ENCODE measurements around the gene PPP1CA. TPM values are rescaled to one million over a fixed set of nuclear protein-coding genes. Genes with fewer than 3 reads are reported as not detected.
A peak's percentile ranks its signal among the peaks of the same experiment; 100 is the strongest.

PPP1CA gene
- total and polyA plus RNA-seq, 7 donors, result 72.6 to 191 (median 108) TPM

DNA sequence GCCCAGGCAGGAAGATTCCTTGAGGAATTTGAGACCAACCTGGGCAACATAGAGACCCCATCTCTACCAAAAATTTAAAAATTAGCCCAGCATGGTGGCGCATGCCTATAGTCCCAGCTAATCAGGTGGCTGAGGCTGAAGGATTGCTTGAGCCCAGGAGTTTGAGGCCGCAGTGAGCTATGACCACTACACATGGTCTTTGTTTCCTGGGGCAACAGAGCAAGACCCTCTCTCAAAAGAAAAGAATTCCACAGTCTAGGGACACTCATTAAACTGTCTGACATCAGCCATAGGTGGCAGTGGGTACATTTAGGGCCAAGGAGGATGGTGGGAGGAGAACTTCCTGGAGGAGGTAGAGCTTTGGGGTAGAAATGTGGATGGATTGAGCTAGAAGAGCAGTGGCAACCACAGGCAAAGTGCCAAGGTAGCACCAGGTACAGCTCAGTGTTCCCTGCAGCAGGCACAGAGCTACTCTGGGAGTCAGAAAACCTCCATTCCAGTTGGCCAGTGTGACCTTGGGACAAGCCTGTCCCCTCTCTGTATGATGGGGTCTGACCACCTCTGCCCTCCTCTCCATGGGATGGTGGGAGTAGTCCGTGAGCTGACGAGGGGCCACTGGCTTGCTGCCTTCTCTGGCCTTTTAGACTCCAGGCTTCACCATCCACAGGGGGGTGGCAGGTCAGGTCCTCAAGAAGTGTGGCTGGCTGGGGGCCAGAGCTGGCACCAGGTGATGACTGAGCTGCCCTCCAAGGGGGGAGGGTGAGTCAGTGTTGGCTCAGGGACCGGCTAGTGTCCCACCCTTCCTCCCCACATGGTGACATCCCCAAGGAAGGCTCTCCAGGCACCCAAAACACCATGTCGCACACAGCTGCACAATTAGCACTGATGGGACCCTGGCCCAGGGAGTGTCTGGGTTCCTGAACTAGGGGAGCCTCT is 24.5 kb downstream of the PPP1CA start:
- WGBS, 3 donors, result 83 to 84% (median 84%) methylated on average over 6 of the region's 6 CpGs
- TF ChIP-seq, protein P1, sequence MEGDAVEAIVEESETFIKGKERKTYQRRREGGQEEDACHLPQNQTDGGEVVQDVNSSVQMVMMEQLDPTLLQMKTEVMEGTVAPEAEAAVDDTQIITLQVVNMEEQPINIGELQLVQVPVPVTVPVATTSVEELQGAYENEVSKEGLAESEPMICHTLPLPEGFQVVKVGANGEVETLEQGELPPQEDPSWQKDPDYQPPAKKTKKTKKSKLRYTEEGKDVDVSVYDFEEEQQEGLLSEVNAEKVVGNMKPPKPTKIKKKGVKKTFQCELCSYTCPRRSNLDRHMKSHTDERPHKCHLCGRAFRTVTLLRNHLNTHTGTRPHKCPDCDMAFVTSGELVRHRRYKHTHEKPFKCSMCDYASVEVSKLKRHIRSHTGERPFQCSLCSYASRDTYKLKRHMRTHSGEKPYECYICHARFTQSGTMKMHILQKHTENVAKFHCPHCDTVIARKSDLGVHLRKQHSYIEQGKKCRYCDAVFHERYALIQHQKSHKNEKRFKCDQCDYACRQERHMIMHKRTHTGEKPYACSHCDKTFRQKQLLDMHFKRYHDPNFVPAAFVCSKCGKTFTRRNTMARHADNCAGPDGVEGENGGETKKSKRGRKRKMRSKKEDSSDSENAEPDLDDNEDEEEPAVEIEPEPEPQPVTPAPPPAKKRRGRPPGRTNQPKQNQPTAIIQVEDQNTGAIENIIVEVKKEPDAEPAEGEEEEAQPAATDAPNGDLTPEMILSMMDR (IDR thresholded peaks at IDR 0.05), result no peak

DNA sequence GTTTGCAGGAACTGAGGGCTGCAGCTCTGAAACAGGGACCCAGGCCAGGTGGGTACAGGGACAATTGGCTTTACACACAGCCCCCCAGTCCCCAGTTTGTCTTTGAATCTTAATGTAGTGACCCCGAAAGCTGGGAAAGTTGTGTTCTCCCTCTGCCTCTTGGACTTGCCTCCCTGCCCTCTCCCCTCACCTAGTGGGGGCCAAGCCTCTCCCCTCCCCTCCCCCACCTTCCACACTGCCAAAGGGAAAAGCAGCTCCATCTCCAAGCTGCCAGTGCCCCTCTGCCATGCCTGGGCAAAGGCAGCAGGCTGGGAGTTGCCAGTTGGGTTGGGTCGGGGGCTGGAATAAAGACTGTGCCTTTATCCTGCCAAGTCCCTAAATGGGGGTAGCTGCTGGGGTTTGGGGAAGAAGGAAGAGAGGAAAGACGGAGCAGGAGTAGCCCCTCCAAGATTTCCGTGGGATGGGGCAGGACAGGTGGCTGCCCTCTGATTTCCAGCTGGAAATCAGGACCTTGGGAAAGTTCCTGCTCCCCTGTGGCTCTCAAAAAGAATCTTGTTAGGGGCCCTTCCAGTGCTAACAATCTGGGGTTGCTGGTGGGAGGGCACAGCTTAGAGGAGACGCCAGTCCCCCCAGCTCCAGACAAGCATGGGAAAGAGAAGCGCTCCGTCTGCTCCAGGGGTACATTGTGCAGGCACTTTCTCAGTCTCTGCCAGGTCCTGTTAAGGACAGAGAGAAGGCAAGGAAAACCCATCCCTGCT is 25.4 kb downstream of the PPP1CA start:
- Histone ChIP-seq H3K36me3 (ENCODE audit: insufficient read depth in 1 of 2, low read depth in 1 of 2) (no peaks in the 10 kb centered on the region), H3K27ac (no peak overlapping the region), H3K9me3 (no peaks in the 10 kb centered on the region), H3K4me1 (peaks cover 16% of the 10 kb centered on the region), H3K4me3 (no peak overlapping the region), H3K27me3 (ENCODE audit: insufficient read depth in 3 of 3, low read length in 2 of 3) (peaks cover 0 to 32% (median 8%) of the 10 kb centered on the region in 3 donors)
- DNase-seq, result no peak
- intact Hi-C loops (cut with DNase I), result no loop called here
- WGBS, 3 donors, result 55 to 62% (median 59%) methylated on average over 7 of the region's 7 CpGs
- TF ChIP-seq, protein P1 (IDR thresholded peaks at IDR 0.05), result no peak
- no peak for ATAC-seq

More for the DNA sequence above, 24.5 kb downstream of the PPP1CA start:
- Histone ChIP-seq H3K36me3 (ENCODE audit: insufficient read depth in 1 of 2, low read depth in 1 of 2) (no peaks in the 10 kb centered on the region), H3K4me3 (no peak overlapping the region), H3K9me3 (no peaks in the 10 kb centered on the region), H3K4me1 (peaks cover 13% of the 10 kb centered on the region), H3K27ac (no peak overlapping the region), H3K27me3 (ENCODE audit: insufficient read depth in 3 of 3, low read length in 2 of 3) (peaks cover 0 to 30% (median 6%) of the 10 kb centered on the region in 3 donors)
- ATAC-seq (no peak), DNase-seq (no peak)
- intact Hi-C loops (cut with DNase I), result no loop called here

DNA sequence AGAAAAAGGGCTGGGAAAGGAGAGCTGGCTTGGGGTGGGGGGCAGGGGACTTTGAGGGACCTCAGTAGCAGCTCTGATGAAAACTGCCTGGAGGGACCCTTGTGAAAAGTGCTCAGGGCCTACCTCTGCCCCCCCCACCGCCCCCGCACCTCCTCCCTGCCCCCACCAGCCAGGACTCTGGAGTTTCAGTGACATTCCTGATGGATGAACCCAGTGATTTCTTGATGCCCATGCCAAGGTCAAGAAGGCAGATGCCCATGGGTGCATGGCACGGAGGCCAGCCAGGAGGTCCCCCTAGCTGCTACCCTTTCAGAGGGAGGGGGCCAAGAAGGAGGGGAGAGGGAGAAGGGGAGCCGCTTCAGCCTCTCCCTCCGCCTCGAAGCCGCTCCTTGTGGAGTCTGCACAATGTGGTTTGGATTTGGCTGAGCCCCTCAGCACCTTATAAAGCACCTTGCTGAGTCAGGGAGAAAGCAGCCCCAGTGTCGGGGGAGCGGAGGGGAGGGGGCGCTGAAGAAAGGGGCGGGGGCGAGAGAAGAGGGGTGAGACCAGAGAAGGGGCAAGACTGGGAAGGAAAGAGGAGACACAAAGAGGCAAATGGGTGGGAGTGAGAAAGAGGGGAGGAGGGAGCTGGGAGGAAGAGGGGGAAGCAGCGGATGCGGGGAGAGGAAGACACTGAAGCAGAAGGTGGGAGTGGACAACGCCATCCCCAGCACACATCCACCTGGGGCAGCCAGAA is 26.2 kb downstream of the PPP1CA start:
- no peak for ATAC-seq
- H3K4me1 ChIP-seq, result peaks cover 16% of the 10 kb centered on the region
- no peaks in the 10 kb centered on the region for H3K36me3 ChIP-seq (ENCODE audit: insufficient read depth in 1 of 2, low read depth in 1 of 2)
- no peak overlapping the region for H3K27ac ChIP-seq
- intact Hi-C loops (cut with DNase I), result no loop called here
- WGBS, 3 donors, result 49 to 61% (median 56%) methylated on average over 14 to 15 of the region's 15 CpGs
- TF ChIP-seq, protein P1 (IDR thresholded peaks at IDR 0.05), result no peak
- DNase-seq, result no peak
- no peaks in the 10 kb centered on the region for H3K9me3 ChIP-seq
- H3K4me3 ChIP-seq, result no peak overlapping the region
- H3K27me3 ChIP-seq (ENCODE audit: insufficient read depth in 3 of 3, low read length in 2 of 3), result peaks cover 0 to 38% (median 8%) of the 10 kb centered on the region in 3 donors

DNA sequence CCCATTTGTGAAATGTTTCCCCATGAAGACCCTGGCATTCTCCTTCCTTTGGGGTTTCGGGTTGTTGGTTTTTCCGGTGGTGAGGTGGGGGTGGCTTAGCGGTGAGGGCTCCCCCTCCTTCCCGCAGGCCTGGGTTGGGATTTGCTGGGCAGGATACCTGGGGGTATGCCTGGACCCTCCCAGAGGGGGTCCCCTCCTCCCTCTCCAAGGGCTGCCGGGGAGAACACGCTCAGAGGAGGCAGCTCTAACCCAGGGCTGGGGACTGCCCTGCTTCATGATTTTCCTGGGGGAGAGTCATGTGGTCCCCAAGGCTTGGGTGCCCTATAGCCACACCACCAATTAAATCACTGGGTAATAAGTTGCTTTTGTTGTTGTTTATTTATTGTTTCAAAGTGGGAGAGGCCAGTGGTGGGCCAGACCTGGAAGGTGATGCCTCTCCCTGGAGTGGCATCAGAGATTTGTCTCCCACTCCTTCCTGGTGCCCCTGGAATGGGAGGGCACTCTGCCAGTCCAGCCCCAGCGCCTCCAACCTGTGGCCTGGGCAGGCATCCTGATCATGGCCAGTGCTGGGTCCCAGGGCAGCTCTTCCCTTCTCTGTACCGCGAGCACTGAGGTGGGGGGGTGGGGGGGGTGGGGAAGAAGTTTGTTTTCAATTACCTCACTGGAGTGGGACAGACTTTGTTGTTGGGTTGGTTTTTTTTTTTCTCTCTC is 26.9 kb downstream of the PPP1CA start:
- Histone ChIP-seq H3K27me3 (ENCODE audit: insufficient read depth in 3 of 3, low read length in 2 of 3) (peaks cover 0 to 38% (median 8%) of the 10 kb centered on the region in 3 donors), H3K9me3 (no peaks in the 10 kb centered on the region), H3K4me1 (peaks cover 16% of the 10 kb centered on the region), H3K27ac (peak overlapping the region; percentile 16), H3K36me3 (ENCODE audit: insufficient read depth in 1 of 2, low read depth in 1 of 2) (no peaks in the 10 kb centered on the region), H3K4me3 (peak overlapping the region; percentile 76)
- TF ChIP-seq, protein P1 (IDR thresholded peaks at IDR 0.05), result no peak
- ATAC-seq (peak in 1 of 4 donors; percentile 1), DNase-seq (no peak)
- WGBS, 3 donors, result 44 to 69% (median 49%) methylated on average over 9 of the region's 9 CpGs
- intact Hi-C loops (cut with DNase I), result no loop called here
